Activated CD4-positive, alpha-beta T cell treated with anti-CD3 and anti-CD28 coated beads for 36 hours (primary cell): ENCODE data around the gene OGFOD3. TPM values are rescaled to one million over a fixed set of nuclear protein-coding genes. Genes with fewer than 3 reads are reported as not detected.

Source experiments
- ATAC-seq: fragments of 200-7000 bp; cut with Tn5 transposase; one replicate; pipeline ENCODE4 v1.10.0; 2021; ENCODE audit warnings: mild to moderate bottlenecking, moderate library complexity
- CTCF ChIA-PET: fragments of 350-600 bp; sonication (Branson Sonifier 250); formaldehyde crosslinking; loops from one replicate; lab custom pipeline; 2021; ENCODE audit warnings: antibody characterized with exemption; lab: Charles Lee
- POLR2A ChIA-PET: fragments of 350-600 bp; sonication (Branson Sonifier 250); formaldehyde crosslinking; loops from one replicate; lab custom pipeline; 2021; ENCODE audit warnings: antibody characterized with exemption, inconsistent platforms; lab: Charles Lee
- DNase-seq: peaks from one replicate; pipeline ENCODE4 v3.0.0-alpha.2; 2020
- H3K27ac Mint-ChIP-seq: one replicate; pipeline ENCODE4 v1.8.0; 2021; ENCODE audit warnings: mixed read lengths
- H3K27me3 Mint-ChIP-seq: one replicate; pipeline ENCODE4 v1.8.0; 2021; ENCODE audit warnings: mixed read lengths
- H3K36me3 Mint-ChIP-seq: one replicate; pipeline ENCODE4 v1.8.0; 2021; ENCODE audit warnings: low read depth, mixed read lengths
- H3K4me1 Mint-ChIP-seq: one replicate; pipeline ENCODE4 v1.8.0; 2021; ENCODE audit warnings: mixed read lengths
- H3K4me3 Mint-ChIP-seq: one replicate; pipeline ENCODE4 v1.8.0; 2021; ENCODE audit warnings: mild to moderate bottlenecking, moderate library complexity, mixed read lengths
- H3K9me3 Mint-ChIP-seq: one replicate; pipeline ENCODE4 v1.8.0; 2021; ENCODE audit warnings: low read depth, mixed read lengths
- intact Hi-C, 2 experiments: fragments of 100-400 bp; cut with DNase I in 1 of 2; cut with micrococcal nuclease in 1 of 2; formaldehyde crosslinking; loops; one replicate each; pipeline versions ENCODE4 v1.14.2 to v1.15.1; 2022 to 2024; cut with DNase I, micrococcal nuclease
- total RNA-seq, 2 experiments: library from RNA; stranded (reverse); gene quantifications; one replicate each; pipeline ENCODE4 v1.2.3, GENCODE V29; 2021

The OGFOD3 gene
- total RNA-seq, 2 experiments from 2014 or later = 20.0 to 22.3 TPM

DNA sequence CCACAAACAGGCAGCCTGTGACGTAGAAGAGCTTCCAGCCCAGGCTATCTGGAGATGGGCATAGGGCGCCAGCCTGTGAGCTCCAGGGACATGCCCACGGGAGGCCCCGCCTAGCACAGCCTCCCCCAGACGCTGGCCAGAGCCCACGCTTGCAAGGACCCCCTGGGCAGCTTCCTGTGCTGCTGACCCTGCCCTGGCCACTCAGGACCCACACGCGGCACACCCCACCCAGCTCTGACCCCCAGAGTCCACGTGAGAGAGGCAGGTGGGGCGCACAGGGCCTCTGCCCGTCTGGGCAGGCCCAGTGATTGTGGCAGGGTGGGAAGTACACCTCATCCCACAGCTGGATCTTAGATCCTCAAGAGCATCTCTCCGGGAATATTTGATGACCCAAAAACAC, 28.3 kb upstream of the OGFOD3 start:
- Mint-ChIP-seq H3K4me3 (peak overlapping the region; percentile 15), H3K27ac (peak overlapping the region; percentile 37), H3K36me3 (peaks cover 45% of the 10 kb centered on the region), H3K4me1 (peaks cover 34% of the 10 kb centered on the region), H3K9me3 (no peaks in the 10 kb centered on the region), H3K27me3 (no peaks in the 10 kb centered on the region)
- ATAC-seq (no peak), DNase-seq (no peak)
- CTCF ChIA-PET = interaction anchor here (1.0 kb wide), 1 partner anchor 487 kb away, joined by 3 read pairs; no protein-coding TSS in a partner anchor
- intact Hi-C loops = no loop called here
- POLR2A ChIA-PET = interaction anchor here (0.6 kb wide), 1 partner anchor 161 kb away, joined by 14 read pairs; no protein-coding TSS in a partner anchor

DNA sequence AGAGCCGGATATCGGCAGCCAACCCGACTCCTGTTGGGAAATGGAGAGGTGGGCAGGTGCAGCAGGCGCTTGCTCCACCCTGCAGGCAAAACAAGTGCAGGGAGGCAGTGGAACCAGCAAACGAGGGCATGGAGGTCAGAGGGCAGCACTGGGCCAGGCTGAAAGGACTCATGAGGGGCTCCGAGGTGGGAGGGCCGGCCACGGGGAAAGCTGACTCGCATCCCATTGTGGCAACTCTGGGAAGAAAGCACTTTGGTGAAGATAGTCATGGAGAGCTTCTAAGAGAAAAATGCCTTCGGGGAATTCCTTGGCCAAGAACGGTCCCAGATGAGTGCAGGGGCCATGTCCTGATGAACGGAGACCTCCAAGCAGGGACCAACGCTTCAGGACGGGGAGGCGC, 27.7 kb upstream of the OGFOD3 start:
- Mint-ChIP-seq H3K9me3 (no peaks in the 10 kb centered on the region), H3K4me1 (peaks cover 29% of the 10 kb centered on the region), H3K27me3 (no peaks in the 10 kb centered on the region), H3K4me3 (no peak overlapping the region), H3K36me3 (peaks cover 45% of the 10 kb centered on the region), H3K27ac (no peak overlapping the region)
- ATAC-seq (no peak), DNase-seq (no peak)
- POLR2A ChIA-PET = interaction anchor here (0.6 kb wide), 1 partner anchor 160 kb away, joined by 14 read pairs; no protein-coding TSS in a partner anchor
- intact Hi-C loops = no loop called here
- CTCF ChIA-PET = interaction anchor here (1.0 kb wide), 1 partner anchor 487 kb away, joined by 3 read pairs; no protein-coding TSS in a partner anchor

GRCh38 chr17:82445542-82445941, 27.2 kb upstream of the OGFOD3 start:
- no peak overlapping the region for H3K27ac Mint-ChIP-seq
- peaks cover 25% of the 10 kb centered on the region for H3K4me1 Mint-ChIP-seq
- ATAC-seq = no peak
- intact Hi-C loops = no loop called here
- H3K9me3 Mint-ChIP-seq = no peaks in the 10 kb centered on the region
- CTCF ChIA-PET = interaction anchor here (0.7 to 1.0 kb wide), 2 partner anchors 108 to 486 kb away, joined by 3 read pairs; no protein-coding TSS in a partner anchor
- DNase-seq = no peak
- POLR2A ChIA-PET = no interaction called here
- peaks cover 45% of the 10 kb centered on the region for H3K36me3 Mint-ChIP-seq
- no peak overlapping the region for H3K4me3 Mint-ChIP-seq
- H3K27me3 Mint-ChIP-seq = no peaks in the 10 kb centered on the region

- no peak overlapping the region for H3K4me3 Mint-ChIP-seq
- H3K4me1 Mint-ChIP-seq = peaks cover 25% of the 10 kb centered on the region
- no peak overlapping the region for H3K27ac Mint-ChIP-seq
- ATAC-seq (no peak), DNase-seq (no peak)
- peaks cover 44% of the 10 kb centered on the region for H3K36me3 Mint-ChIP-seq
- H3K9me3 Mint-ChIP-seq = no peaks in the 10 kb centered on the region
- intact Hi-C loops = no loop called here
- CTCF ChIA-PET = interaction anchor here (0.7 kb wide), 1 partner anchor 109 kb away, joined by 3 read pairs; no protein-coding TSS in a partner anchor
- POLR2A ChIA-PET = no interaction called here
- no peaks in the 10 kb centered on the region for H3K27me3 Mint-ChIP-seq
Measured at GRCh38 chr17:82444941-82445521, 26.6 kb upstream of the OGFOD3 start.

DNA sequence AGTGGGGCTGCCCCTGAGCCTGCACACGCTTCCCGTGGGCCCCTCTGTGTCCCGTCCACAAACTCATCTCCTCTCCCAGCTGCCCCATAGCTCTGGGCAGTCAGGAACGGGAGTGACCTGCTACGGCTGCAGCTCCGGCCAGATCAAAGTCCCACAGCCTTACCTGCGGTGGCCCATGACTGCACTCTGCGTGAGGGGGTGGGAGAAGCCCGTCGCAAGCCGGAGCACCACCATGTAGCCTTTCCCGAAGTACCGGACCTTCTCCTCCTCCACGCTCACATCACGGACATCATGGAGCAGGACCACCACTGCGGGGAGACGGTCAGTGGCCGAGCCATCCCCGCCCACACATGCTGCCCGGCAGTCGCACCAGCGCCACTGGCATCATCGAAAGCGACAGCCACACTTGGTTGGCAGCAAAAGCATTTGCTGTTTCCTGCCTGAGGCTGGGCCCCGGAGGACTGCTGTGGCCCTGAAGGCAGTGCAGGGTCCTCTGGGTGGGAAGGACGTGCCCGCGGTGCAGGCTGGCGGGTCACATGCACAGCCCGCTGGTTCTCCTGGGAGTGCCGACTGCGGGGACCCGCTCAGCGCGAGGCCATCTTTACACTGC, 26.0 kb upstream of the OGFOD3 start:
- ChIA-PET POLR2A (no interaction called here), CTCF (interaction anchor here (0.6 kb wide), 1 partner anchor 24 kb away, joined by 4 read pairs; no protein-coding TSS in a partner anchor)
- Mint-ChIP-seq H3K27me3 (no peaks in the 10 kb centered on the region), H3K36me3 (peaks cover 38% of the 10 kb centered on the region), H3K9me3 (no peaks in the 10 kb centered on the region), H3K4me1 (peaks cover 25% of the 10 kb centered on the region), H3K27ac (no peak overlapping the region), H3K4me3 (no peak overlapping the region)
- DNase-seq (no peak), ATAC-seq (no peak)
- intact Hi-C loops = no loop called here

DNA sequence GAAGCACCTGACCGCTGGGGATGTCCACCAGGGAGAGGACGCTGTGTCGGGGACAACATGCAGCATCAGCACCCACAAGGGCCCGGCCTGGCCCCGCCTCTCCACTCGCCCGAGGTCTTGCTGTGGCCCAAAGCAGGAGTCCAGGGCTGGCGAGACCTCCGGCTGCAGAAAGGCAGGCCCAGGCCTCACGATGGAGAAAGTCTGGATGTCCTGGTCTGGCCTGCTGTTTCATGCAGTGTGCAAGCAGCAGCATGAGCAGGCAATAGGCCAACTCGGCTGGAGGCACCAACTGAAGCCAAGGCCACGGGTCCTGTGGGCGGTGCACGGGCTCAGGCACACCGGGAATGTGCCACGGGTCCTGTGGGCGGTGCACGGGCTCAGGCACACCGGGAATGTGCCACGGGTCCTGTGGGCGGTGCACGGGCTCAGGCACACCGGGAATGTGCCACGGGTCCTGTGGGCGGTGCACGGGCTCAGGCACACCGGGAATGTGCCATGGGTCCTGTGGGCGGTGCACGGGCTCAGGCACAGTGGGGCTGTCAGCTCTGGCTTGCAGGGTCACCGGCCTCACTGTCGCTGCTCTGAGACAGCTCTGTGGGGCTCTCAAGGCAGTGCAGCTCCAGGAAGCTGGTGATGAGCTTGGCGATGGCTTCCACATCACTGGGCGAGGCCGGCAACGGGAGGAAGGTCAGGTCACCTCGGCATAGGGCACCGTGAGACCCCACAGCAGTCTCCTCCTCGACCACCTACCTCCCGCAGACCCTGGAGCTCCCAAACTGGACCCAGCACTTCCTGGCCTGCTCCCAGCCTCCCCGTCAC, 25.3 kb upstream of the OGFOD3 start:
- Mint-ChIP-seq H3K4me1 (peaks cover 21% of the 10 kb centered on the region), H3K9me3 (no peaks in the 10 kb centered on the region), H3K27ac (no peak overlapping the region), H3K36me3 (peaks cover 31% of the 10 kb centered on the region), H3K27me3 (no peaks in the 10 kb centered on the region), H3K4me3 (no peak overlapping the region)
- DNase-seq = no peak
- POLR2A ChIA-PET = no interaction called here
- CTCF ChIA-PET = interaction anchor here (0.6 kb wide), 2 partner anchors 25 to 205 kb away, joined by 4 to 5 read pairs; no protein-coding TSS in a partner anchor
- intact Hi-C loops = no loop called here
- ATAC-seq = no peak

DNA sequence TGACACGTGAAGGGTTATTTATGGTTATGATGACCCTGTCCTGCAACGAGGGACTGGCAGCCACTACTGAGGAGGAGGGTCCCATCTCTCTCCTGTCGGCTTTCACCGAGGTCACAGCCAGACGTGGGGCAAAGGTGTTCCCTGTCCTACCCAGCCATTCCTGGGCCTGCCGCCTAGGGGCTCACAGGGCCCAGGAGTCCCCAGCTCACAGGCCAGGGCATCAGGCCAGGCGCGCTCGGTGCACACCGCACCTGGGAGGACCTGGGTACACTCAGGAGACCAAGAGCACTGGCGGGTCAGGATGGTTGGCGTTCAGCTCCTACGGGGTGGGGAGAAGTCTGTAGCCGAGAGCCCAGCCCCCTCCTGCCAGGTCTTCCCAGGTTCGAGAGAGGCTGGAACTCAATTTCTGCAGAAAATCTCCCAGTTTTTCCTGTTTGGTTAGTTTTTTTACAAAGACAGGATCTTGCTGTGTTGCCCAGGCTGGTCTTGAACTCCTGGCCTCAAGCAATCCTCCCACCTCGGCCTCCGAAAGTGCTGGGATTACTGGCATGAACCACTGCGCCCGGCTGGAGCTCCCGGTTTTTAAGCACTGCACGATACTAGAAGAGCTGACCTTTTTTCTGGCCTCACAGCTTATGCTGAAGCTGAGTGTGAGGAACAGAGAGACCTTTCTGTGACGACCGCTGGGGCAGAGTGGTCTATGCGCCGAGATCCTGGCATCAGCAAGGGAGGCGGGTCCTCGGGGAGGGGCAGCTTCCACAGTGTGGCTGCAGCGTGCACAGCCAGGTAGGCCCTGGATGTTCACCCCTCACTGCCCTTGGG, 24.5 kb upstream of the OGFOD3 start:
- no peak for DNase-seq
- intact Hi-C loops = no loop called here
- no peak overlapping the region for H3K27ac Mint-ChIP-seq
- peaks cover 18% of the 10 kb centered on the region for H3K4me1 Mint-ChIP-seq
- no peak for ATAC-seq
- peaks cover 29% of the 10 kb centered on the region for H3K36me3 Mint-ChIP-seq
- no peaks in the 10 kb centered on the region for H3K27me3 Mint-ChIP-seq
- H3K9me3 Mint-ChIP-seq = no peaks in the 10 kb centered on the region
- H3K4me3 Mint-ChIP-seq = no peak overlapping the region
- ChIA-PET CTCF (interaction anchor here (0.6 kb wide), 1 partner anchor 205 kb away, joined by 5 read pairs; no protein-coding TSS in a partner anchor), POLR2A (no interaction called here)

GRCh38 chr17:82441691-82442487, 23.5 kb upstream of the OGFOD3 start:
- POLR2A ChIA-PET = no interaction called here
- DNase-seq = no peak
- CTCF ChIA-PET = no interaction called here
- ATAC-seq = peak; percentile 13
- H3K4me3 Mint-ChIP-seq = no peak overlapping the region
- peaks cover 22% of the 10 kb centered on the region for H3K36me3 Mint-ChIP-seq
- peaks cover 11% of the 10 kb centered on the region for H3K4me1 Mint-ChIP-seq
- intact Hi-C loops = no loop called here
- no peak overlapping the region for H3K27ac Mint-ChIP-seq
- H3K27me3 Mint-ChIP-seq = no peaks in the 10 kb centered on the region
- H3K9me3 Mint-ChIP-seq = no peaks in the 10 kb centered on the region

DNA sequence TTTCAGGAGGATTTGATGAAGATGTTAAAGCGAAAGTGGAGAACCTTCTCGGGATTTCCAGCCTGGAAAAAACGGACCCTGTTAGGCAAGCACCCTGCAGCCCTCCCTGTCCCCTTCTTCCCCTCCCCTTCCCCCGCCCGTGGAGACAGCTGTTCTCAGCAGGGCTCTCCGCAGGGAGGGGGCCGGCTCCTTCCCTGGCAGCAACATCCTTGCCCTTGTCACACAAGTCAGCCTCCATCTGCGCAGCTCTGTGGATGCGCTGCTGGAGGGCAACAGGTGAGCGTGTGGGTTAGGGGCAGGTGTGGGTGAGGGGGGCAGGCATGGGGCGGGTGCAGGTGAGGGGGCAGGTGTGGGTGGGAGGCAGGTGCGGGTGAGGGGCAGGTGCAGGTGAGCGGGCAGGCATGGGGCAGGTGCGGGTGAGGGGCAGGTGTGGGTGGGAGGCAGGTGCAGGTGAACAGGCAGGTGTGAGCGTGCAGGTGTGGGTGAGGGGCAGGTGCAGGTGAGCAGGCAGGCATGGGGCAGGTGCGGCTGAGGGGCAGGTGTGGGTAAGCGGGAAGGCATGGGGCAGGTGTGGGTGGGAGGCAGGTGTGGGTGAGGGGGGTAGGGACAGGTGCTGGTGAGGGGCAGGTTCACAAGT, 22.7 kb upstream of the OGFOD3 start:
- ChIA-PET POLR2A (no interaction called here), CTCF (no interaction called here)
- DNase-seq = no peak
- Mint-ChIP-seq H3K4me3 (peak overlapping the region; percentile 19), H3K27me3 (no peaks in the 10 kb centered on the region), H3K4me1 (peaks cover 5% of the 10 kb centered on the region), H3K9me3 (no peaks in the 10 kb centered on the region), H3K27ac (no peak overlapping the region), H3K36me3 (peaks cover 15% of the 10 kb centered on the region)
- intact Hi-C loops = no loop called here
- no peak for ATAC-seq

DNA sequence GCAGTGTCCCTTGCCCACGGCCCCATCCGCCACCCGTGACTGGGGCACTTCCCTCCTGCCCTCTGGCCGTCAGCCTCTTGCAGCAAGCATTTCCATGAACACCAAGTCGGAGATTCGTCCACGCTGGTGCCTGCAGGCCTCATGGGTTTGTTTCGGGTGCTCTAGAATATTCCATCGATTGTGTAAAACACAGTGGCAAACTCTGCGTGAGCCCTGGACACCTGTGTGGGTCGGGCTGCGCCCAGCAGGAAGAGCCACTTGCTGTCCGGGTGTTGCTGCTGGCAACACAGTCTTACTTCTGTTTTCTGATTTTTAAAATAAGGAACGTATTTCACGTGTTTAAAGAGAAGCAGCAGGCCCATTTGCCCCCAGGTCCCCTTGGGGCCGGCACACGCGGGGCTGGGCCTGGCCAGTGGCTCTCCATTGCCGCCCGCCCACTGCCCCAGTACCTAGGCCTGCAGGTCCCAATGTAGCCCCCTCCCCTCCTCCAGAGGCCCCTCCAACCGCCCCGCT, 22.1 kb upstream of the OGFOD3 start:
- peaks cover 12% of the 10 kb centered on the region for H3K36me3 Mint-ChIP-seq
- H3K9me3 Mint-ChIP-seq = no peaks in the 10 kb centered on the region
- ATAC-seq = no peak
- CTCF ChIA-PET = no interaction called here
- intact Hi-C loops = no loop called here
- POLR2A ChIA-PET = no interaction called here
- H3K27ac Mint-ChIP-seq = no peak overlapping the region
- H3K27me3 Mint-ChIP-seq = no peaks in the 10 kb centered on the region
- H3K4me1 Mint-ChIP-seq = no peaks in the 10 kb centered on the region
- no peak for DNase-seq
- peak overlapping the region; percentile 19 for H3K4me3 Mint-ChIP-seq
